ENCODE results near the gene FHL1.

DNA sequence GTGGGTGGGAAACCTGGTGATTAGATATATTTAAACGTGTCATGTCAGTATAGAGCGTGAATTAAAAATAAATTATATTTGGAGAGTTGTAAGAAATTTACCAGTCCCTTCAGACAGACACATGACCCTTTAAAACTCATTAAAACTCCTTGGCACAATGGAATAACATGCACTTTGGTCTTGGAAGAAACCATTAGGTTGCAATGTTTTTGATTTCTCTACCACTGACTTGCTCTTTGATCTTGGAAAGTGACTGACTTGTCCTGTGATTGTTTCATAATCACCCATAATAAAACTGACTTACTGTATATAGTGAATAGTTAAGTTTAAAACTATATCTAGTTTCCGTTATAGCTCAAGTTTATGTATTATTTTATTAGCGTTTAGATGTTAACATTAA is 35.8 kb downstream of the FHL1 start:
- TF ChIP-seq, protein P1, sequence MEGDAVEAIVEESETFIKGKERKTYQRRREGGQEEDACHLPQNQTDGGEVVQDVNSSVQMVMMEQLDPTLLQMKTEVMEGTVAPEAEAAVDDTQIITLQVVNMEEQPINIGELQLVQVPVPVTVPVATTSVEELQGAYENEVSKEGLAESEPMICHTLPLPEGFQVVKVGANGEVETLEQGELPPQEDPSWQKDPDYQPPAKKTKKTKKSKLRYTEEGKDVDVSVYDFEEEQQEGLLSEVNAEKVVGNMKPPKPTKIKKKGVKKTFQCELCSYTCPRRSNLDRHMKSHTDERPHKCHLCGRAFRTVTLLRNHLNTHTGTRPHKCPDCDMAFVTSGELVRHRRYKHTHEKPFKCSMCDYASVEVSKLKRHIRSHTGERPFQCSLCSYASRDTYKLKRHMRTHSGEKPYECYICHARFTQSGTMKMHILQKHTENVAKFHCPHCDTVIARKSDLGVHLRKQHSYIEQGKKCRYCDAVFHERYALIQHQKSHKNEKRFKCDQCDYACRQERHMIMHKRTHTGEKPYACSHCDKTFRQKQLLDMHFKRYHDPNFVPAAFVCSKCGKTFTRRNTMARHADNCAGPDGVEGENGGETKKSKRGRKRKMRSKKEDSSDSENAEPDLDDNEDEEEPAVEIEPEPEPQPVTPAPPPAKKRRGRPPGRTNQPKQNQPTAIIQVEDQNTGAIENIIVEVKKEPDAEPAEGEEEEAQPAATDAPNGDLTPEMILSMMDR (conservative IDR thresholded peaks at IDR 0.05; ENCODE audit: low read depth, low read length), result no peak
- TF ChIP-seq EZH2phosphoT487 (IDR thresholded peaks at IDR 0.05; ENCODE audit: borderline replicate concordance, low read length), result no peak

All from PC-3 (cell line).